Fibroblast of villous mesenchyme (primary cell): Measurements from ENCODE around the gene ANO8. TPM values are rescaled to one million over a fixed set of nuclear protein-coding genes. Genes with fewer than 3 reads are reported as not detected.
A peak's percentile ranks its signal among the peaks of the same experiment; 100 is the strongest.

ENCODE experiments used
- DNase-seq: peaks from one replicate; pipeline ENCODE4 v3.0.0-alpha.2; 2010; ENCODE audit warnings: low read depth
- H3K4me3 ChIP-seq: 2 replicates; pipeline ENCODE4 v1.5.1; 2011; ENCODE audit warnings: low read depth, mild to moderate bottlenecking, low read length
- CTCF ChIP-seq: IDR thresholded peaks from 2 replicates; pipeline ENCODE4 v1.5.1; 2012; ENCODE audit warnings: low read depth, mild to moderate bottlenecking, low read length; ENCODE audit not compliant: insufficient read depth
- total RNA-seq: library from RNA; depleted of rRNA; stranded (reverse); fragments of >200 nt; gene quantifications from 2 replicates; pipeline ENCODE4 v1.2.3, GENCODE V29; 2012

ANO8 gene
- total RNA-seq, 1 donor, result 3.9 TPM

- TF ChIP-seq CTCF, result no peak
- H3K4me3 ChIP-seq, result peak overlapping the region; percentile 99
Measured at GRCh38 chr19:17338433-17339078, 3.9 kb upstream of the ANO8 start.

GRCh38 chr19:17337675-17338432, 3.2 kb upstream of the ANO8 start:
- H3K4me3 ChIP-seq, result peak overlapping the region; percentile 99
- no peak for TF ChIP-seq CTCF
- DNase-seq, result no peak

More at GRCh38 chr19:17338433-17339078, 3.9 kb upstream of the ANO8 start:
- no peak for DNase-seq

- peak within 1 kb of the TSS; percentile 99 for H3K4me3 ChIP-seq
- no peak for TF ChIP-seq CTCF
- DNase-seq, result peak; percentile 97
Measured at GRCh38 chr19:17336872-17337674, 2.4 kb upstream of the ANO8 start, which contains the start of gene GTPBP3. Gene GTPBP3 (plus strand): TSS chr19:17337553. CDS start chr19:17337612, 59 bp downstream.

- H3K4me3 ChIP-seq, result no peak overlapping the region
- DNase-seq, result no peak
- TF ChIP-seq CTCF, result no peak
Measured at GRCh38 chr19:17335575-17335974, 920 bp upstream of the ANO8 start.

- DNase-seq, result peak; percentile 68
- no peak for TF ChIP-seq CTCF
- H3K4me3 ChIP-seq, result peak overlapping the region; percentile 73
Measured at GRCh38 chr19:17333611-17334413, 843 bp downstream of the ANO8 start.
